Measurements from ENCODE around the gene GAREM1.
"Not testable (repeated sequence)": the region's sequence is repeated elsewhere in the genome, so short reads cannot be mapped to it uniquely, and the experiment has no call there.

Gene GAREM1

DNA sequence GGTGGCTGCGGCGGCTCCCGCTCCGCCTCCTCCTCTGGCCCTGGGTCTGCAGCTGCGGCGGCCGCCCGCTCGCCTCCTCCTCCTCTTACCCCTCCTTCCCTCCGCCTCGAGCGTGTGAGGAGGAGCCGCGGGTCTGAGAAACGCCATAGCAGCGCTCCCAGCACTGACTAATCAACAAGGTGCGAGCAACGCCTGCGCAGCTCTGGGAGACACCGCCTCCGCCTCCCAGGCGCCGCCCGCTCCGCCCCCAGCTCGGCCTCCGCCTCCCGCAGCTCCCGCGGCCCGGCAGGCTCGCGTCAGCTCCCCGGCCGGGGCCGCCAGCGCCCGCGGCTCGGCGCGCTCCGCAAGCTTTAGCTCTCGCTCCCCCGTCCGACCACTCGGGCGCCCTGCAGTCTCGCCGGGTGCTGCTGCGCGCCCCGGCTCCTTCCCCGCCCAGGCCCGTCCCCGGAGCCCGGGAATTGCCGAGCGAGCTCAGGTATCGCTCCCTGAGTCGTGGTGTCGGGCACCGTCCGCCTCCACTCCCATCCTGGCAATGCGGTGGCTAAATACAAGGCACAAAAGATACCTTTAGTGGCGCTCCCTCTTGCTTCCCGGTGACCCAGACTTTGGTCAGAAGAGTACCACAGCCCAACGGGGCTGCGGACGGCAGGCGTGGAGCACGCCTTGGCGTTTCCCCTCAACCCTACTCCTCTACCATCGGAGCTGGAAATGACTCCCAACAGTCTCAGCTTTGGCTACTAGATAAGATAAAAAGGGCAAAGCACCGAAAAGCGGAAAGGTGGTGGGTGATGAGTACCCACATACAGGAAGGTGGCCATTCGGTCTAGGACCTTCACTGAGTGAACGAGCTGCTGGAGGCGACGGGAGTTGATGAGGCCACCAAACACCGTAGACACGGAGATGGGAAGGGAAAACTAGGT, at the start of gene GAREM1:
Gene GAREM1 (minus strand): TSS at position 169 of the 920 bp plus-strand sequence. CDS start 454 bp downstream, outside the sequence.
- DNase-seq, result peak; percentile 84

DNA sequence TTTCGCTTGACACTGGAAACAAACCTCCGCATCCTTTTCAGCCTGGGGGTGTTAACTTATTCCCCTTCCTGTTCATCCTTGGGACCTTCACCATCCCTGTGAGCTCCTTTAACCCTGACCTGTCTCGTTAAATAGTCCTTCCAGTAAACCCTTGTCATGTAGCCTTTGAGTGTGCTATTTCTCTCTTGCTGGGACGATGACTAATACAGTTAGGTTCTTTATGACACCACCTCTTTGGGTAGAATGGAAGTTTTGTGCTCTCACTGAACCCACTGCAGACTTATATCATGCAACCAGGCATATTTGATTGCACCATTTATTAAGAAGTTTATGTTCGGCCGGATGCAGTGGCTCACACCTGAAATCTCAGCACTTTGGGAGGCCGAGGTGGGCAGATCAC, 40.5 kb upstream of the GAREM1 start:
- DNase-seq, result no peak

- no peak for DNase-seq
Observed at GRCh38 chr18:32509111-32509510, 38.4 kb upstream of the GAREM1 start.

DNA sequence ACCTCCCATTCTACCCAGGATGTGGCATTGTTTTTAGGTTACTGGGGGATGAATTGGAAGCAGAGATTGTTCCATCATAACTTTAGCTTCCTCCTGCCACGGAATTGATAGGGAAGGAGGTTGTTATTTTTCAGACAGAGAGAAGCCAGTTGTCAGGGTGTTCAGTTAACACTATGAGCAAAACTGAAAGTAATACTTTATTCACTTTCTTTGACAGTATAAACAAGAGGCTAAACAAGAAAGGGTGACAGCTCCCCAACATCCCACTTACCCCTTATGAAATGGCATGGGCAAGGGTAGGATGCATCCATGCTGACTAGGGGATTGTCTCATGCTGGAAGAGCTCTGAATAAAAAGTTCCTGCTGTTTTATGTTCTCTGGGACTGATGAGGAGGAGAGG, 36.4 kb upstream of the GAREM1 start:
- DNase-seq, result no peak

DNA sequence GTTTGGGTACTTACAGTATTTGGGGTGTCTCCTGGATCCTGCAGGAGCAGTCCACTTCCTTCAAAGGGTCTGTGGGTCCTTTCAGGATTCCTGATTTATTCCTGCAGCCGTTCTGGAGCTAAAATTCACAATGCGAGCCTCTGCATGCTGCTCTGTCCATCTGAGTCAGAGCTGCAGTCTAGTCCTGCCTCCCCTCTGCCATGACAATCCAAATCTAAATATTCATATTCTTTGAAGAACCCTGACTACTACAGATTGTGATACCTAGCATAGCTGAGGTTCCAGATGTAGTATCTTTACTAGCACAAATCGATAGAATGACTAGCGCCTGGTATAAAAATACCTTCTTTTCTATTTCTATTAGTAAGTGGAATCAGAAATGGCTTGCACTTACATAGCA, 31.3 kb upstream of the GAREM1 start:
- no peak for DNase-seq

DNA sequence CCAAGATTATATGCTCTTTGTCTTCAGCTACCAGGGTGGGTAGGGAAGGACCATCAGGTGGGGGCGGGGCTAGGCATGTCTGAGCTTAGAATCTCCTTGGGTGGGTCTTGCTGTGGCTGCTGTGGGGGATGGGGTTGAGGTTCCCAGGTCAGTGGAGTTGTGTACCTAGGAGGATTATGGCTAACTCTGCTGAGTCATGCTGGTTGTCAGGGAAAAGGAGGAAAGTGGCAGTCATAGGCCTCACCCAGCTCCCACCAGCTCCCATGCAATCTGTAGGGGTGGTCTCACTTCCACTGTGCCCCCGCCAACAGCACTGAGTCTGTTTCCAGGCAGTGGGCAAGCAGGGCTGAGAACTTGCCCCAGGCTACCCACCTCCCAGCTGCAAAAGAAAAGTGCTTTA, 30.6 kb upstream of the GAREM1 start:
- DNase-seq, result not testable (repeated sequence)

GRCh38 chr18:32483002-32483401, 12.3 kb upstream of the GAREM1 start:
- no peak for DNase-seq

DNA sequence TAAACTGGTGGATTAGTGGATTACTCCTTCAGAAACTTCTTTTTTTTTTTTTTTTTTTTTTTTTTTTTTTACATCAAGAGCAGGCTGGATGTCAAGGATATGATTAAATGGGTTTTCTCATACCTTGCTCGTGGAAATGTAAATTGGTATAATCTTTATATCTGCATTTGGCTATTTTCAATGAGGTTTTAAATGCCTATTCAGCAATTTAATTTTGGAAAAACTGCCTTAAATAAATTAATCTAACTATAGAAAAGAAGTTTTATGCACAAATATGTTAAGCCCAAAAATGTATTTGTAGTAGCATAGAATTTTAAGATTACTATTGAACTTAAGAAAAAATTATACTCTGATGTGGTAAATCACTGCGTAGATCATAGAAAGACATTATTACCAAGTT, 11.4 kb upstream of the GAREM1 start:
- no peak for DNase-seq

DNA sequence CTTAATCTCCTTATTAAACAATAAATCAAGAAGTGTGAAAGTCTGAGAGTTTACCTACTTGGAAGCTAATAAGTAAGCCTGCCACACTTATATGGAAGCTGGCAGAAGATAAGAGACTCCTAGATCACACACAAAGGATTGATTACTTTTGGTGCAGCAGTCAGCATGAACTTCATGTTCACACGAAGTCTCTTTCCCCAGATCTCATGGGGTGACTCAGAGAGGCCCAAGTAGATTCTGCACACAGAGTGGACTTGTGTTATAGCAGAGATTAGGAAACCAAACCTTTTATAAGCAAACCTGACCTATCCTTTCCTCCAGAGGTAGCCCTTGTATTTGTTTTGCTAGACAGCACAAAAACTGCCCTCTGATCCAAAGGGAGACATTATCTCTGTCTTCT, 9.9 kb upstream of the GAREM1 start:
- DNase-seq, result no peak

GRCh38 chr18:32478807-32479206, 8.1 kb upstream of the GAREM1 start:
- DNase-seq, result no peak

- no peak for DNase-seq
Observed at GRCh38 chr18:32478317-32478716, 7.6 kb upstream of the GAREM1 start.

DNA sequence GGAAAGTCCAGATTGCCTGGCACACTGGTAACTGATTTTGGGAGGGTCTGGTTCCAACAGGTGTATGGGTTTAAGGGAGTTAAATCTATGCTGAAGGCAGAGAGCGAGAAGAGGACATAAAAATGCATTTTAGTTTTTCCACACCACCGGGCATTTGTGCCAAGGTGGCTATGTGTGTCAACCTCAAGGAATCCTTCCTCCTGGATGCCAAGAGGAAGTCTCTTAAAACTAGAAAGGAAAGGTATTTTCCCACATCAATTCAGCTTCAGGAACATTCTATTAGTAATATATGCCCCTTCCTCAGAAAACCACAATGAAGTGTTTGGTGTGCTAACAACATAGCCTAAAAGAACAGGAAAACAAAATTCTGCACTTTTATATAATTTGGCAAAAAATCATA, 5.4 kb upstream of the GAREM1 start:
- DNase-seq, result no peak

DNA sequence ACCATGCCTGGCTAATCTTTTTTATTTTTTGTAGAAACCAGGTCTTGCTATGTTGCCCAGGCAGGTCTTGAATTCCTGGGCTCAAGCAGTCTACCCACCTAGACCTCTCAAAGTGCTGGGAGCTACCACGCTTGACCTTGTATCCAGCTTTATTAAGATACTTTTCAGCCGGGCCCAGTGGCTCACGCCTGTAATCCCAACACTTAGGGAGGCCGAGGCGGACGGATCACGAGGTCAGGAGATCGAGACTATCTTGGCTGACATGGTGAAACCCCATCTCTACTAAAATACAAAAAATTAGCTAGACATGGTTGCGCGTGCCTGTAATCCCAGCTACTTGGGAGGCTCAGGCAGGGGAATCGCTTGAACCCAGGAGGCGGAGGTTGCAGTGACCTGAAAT, 4.4 kb upstream of the GAREM1 start:
- not testable (repeated sequence) for DNase-seq

GRCh38 chr18:32473325-32473724, 2.6 kb upstream of the GAREM1 start:
- DNase-seq, result no peak

DNA sequence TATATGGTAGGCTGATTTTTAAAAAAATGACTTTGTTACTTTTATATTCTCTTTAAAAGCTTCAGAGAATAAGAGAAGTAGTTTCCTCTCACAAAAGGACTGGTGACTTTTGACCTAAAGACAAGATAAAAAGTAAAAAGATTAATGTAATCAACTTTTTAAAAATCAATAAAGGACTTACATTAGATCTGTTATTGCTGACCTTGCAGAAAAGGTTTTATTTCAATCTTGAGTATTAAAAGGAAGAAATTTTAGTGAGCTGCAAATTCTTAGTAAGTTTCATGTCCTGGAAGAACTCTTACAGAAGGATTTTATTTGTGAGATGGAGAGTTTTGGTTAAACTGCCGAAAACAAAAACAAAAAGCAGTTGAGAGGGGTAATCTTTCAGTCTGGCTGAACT, 2.2 kb upstream of the GAREM1 start:
- no peak for DNase-seq

DNA sequence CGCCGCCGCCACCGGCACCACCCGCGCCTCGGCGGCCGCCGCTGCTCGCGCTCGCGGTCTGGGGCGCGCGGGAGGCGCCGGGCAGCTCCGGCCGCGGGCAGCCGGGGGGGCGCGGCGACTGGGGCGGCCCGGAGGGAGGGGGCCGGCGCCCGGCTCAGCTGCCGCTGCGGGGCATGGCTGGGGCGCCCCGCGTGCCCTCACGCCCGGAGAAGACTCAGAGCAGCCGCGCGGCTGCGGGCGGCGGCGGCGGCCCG, 295 bp downstream of the GAREM1 start:
- no peak for DNase-seq

DNA sequence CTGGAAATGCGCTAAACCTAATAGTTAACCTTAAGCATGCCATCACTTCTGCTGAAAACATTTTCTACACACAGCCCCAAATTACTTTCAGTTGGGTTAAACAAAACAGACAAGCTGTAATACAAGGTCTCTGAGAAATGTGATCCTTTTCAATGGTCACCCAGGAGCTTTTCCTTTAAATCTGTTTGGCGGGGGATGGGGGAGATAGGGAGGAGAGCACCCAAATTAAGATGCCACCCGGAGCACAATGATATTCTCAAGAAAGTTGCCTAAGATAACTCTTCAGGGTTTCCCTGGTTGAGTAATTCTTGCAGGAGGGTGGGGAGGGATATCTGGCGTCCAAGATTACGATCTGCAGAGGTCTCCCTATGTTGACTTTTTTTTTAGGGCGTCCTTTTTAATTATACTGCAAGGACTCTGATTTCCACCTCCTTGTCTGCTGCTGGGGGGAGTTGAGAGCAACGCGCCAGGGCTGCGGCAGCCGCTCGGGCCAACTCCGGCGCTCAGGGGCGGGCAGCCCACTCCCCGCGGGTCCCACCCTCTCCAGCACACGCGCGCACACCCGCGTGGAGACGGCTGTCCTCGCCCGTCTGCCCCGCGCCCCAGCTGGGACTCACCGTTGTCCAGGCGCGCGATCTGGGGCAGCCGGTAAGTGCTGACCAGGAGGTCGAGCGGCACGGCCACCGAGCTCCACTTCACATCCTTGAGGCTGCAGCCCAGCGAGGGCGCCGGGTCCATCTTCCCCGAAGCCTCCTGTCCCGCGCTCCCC, 807 bp downstream of the GAREM1 start:
- peak; percentile 23 for DNase-seq

- no peak for DNase-seq
Observed at GRCh38 chr18:32469190-32469651, 1.5 kb downstream of the GAREM1 start.

DNA sequence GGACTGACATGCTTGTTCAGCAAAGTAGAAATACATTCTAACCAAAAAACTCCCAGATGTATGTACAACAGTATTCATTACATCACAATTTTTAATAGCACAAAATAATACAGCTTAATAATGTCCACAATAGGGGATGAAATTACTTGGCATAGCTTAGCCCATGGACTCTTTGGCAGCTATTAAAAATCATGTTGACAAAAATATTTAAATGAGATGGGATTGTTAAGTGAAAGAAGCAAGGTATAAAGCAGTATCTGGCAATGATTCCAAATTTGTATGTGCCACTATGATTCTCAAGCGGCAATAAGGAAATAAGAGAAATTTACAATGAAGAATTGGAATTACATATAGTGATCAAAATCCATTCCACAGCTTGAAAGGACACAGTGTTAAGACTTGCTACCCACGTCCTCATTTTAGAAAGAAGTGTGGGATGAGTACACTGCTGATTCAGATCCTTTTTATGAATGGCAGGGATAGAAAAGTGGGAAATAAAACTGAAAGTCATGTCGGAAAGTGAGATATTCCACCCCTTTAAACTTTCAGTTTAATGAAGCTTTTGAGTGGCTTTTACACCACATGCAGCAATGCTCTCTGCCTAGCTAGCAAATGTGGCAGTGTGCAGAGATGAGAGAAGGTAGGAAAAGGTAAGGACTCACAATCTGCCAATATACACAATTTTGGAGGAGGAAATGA, 2.4 kb downstream of the GAREM1 start:
- DNase-seq, result no peak

DNA sequence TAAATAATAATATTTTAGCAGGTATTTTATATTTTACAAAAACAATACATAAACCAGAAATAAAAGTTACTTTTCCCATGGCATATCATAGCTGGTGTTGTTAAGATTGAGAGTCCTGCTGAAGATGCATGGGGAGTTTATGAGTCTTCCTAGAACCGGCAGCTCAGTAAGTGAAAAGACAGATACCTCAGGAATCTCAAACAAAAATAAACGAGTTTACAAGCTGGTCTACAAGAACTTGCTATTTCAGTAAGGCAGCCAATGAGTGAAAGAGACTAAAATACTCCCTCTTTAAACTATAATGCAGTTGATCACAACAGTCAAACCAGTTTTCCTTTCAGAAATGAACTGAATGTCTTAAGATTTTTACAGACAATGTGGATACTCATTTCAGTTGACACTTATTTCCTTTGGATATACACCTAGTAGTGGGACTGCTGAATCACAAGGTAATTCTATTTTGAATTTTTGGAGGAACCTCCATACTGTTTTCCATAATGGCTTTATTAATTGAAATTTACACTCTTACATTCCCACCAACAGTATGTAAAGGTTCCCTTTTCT, 8.9 kb downstream of the GAREM1 start:
- DNase-seq, result no peak

GRCh38 chr18:32460171-32460731, 10.4 kb downstream of the GAREM1 start:
- no peak for DNase-seq

DNA sequence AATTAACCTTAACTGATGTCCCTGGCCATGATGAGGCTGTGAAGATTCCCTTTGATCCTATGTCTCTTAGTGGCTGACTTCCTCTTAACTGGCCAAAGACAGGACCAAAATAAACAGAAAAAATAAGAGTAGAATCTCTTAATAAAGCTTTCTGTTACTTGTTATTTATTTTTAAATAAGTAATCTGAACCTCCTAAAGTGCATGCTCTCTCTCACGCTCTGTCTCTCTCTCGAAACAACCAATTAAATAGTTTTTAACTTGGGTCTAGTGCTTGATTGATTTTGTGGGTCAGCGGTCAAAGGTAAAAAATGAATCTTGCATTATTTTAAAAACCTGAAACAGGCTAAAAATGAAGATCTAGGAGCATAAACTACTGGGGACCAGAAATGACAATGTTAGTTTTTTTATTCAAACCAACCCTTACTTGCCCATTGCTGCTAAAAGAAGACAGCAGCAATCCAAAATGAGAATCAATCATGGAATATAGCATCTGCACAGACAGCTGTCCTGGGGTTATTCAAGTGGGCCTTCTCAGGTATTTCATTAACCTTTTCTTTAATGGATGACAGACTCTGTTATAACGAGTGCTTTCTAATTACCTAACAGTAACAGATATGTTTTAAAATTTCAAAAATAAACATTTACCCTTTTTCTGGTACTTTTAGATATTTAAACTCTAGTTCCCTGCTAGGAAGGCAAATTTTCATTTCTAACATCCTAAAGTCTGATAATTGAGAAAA, 11.2 kb downstream of the GAREM1 start:
- DNase-seq, result no peak
